GM18517 (cell line): Measurements from ENCODE around the gene TUBB4B.
"Not testable (repeated sequence)": the region's sequence is repeated elsewhere in the genome, so short reads cannot be mapped to it uniquely, and the experiment has no call there.

Experiments
- ATAC-seq: cut with Tn5 transposase; IDR thresholded peaks from one replicate; pipeline ENCODE4 v1.9.1; 2021; ENCODE audit warnings: mild to moderate bottlenecking, moderate library complexity; ENCODE audit not compliant: unreplicated experiment

TUBB4B gene

DNA sequence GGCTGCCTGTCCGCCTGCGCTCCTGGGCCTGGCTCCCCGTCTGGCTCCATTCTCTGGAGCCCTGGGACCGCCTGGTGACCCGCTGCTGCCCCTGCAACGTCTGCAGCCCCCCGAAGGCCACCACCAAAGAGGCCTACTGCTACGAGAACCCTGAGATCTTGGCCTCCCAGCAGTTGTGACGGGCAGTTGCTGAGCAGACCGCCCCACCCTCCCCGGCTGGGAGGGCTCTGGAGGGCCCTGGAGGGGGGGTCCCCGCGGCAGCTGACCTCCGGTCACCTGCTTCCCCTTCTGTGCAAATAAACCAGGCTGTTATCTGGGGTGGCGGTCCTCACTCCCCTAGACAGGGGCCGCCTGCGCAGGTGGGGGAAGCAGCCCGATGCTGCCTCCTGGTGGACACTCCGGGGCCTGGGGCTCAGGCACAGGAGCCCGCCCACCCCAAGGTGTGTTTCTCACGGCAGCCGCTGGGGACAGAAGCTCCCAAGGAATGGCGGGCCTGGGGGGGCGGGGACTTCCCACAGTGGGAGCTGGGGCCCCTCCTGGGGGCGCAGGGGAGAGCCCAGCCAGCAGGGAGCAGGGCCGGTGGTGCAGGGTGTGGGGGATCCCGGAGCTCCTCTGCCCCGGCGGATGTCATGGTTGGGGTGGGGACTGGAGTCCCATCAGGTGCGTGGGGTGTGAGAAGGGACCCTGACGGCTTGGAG lies 4.7 kb upstream of the TUBB4B start:
- ATAC-seq = no peak

DNA sequence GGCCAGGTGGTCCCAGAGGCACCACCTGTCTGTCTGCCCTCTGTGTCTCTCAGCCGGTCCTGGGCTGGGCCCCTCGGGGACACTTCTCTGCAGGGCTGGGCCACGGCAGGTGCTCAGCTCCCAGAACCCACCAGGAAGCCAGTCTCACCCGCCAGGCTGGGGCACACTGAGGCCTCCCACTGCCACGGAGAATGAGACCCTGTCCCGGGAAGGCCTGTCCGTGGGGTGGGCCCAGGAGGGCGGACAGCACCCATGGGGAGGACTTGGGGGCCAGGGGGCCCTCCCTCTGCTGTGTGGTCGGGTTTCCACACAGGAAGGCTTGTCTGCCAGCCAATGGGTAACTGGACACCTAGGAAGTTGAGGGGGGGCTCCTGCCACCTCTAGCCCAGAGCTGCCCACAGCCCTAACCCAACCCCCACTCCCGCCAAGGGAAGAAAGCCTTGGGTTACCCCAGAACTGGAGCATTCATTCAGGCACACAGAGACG lies 4.1 kb upstream of the TUBB4B start:
- ATAC-seq = no peak

DNA sequence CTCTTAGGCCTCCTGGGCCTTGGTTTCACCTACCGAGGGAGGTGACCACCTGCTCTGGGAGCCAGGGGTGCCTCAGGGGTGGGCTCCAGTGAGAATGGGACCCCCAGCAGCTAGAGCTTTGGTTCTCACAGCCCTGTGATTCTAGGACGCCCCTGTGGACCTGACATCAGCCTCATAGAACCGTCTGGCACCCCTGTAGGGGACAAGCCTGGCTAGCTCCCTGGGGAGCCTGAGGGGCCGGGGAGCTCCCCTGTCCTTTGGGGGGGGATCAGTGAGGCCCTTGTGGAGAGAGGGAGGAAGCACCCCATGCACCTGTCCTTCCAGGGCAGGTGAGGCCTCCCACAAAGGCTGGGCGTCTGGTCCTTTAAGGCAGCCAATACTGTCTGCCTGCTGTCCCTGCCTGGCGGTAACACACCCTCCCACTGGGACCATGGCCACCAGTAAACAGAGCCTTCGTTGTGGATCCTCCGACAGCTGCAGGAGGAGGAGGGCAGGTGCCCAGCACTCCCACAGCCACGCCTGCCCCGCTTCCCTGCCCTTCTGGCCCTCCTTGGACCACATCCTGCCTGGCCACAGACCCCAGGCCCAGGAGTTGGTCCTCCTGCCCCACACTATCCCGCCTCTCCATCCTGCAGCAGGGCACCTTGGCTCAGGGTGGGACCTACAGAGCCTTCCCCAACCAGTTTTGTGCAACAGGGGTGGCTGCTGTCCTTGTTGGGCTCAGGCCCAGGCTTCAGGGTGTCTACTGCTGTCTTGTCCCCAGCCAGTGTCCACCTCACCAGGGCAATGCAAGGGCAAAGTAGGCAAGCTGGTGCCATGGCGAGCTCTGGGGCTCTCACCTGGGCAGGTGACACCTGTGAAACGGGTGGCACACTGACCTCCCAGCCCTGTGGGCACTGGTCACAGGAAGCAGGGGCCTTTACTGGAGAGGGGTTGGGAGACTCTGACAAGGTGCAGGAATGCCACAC lies 3.0 kb upstream of the TUBB4B start:
- no peak for ATAC-seq

DNA sequence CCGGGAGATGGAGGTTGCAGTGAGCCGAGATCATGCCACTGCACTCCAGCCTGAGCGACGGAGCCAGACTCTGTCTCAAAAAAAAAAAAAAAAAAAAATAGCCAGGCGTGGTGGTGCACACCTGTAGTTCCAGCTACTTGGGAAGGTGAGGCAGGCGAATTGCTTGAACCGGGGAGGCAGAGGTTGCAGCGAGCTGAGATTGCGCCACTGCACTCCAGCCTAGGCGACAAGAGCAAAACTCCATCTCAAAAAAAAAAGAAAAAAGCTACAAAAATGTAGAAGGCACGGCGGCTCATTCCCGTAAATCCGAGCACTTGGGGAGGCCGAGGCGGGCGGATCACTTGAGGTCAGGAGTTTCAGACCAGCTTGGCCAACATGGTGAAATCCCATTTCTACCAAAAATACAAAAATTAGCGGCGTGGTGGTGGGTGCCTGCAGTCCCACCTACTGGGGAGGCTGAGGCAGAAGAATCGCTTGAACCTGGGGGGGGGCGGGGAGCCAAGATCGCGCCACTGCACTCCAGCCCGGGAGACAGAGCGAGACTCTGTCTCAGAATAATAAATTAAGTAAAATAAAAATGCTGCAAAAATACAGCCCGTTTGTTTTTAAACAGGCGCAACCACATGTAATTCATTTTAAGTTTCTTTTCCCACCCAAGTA lies 1.4 kb upstream of the TUBB4B start:
- not testable (repeated sequence) for ATAC-seq

DNA sequence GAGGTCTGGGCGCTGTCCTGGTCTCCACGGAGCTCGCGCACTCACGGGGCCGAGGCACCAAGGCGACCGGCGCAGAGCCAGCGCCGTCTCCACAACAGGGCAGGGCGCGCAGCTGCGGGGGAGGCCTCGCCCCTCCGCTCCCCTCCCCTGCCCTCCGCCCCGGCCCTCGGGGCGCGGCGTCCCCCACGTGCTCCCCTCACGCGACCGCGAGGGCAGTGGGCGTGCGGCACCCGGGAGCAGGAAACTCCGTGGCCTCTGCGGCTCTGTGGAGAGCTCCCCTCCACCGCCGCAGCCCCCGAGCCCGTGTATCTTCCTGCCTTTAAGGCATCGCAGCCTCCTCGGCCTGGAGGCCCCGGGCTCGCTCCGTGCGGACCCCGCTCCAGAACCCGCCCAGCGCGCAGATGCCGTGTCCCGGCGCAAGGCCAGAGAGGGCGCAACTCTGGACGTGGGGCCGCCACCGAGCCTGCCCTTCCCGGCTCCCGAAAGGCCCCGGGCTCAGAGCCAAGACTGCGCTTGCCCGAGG lies 708 bp upstream of the TUBB4B start:
- ATAC-seq = peak; percentile 14

DNA sequence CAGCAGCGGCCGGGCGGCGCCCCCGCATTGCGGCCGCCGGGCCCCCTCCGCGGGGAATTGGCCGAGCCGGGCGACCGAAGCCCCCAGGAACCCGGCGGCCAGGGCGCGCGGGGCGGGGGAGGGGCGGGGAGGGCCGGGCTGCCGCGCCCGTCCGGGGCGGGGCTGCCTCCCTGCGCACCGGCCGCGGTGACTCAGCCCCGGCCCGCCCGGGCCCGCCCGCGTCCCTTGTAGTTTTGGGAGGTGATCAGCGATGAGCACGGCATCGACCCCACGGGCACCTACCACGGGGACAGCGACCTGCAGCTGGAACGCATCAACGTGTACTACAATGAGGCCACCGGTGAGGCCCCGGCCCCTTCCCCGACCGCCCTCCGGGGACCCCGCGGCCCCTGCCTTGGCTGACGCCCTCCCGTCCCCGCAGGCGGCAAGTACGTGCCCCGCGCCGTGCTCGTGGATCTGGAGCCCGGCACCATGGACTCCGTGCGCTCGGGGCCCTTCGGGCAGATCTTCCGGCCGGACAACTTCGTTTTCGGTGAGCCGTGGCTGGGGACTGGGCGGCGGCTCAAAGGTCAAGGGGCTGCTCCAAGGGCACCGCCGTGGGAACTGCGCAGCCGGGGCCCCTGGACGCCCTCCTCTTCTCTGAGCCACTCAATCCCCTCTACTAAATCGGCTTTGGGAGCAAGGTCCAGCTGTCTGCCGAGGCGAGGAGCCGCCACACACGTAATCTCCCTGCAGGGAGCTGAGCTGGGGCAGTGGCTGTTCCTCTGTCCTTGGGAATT lies 592 bp downstream of the TUBB4B start:
- ATAC-seq = no peak

DNA sequence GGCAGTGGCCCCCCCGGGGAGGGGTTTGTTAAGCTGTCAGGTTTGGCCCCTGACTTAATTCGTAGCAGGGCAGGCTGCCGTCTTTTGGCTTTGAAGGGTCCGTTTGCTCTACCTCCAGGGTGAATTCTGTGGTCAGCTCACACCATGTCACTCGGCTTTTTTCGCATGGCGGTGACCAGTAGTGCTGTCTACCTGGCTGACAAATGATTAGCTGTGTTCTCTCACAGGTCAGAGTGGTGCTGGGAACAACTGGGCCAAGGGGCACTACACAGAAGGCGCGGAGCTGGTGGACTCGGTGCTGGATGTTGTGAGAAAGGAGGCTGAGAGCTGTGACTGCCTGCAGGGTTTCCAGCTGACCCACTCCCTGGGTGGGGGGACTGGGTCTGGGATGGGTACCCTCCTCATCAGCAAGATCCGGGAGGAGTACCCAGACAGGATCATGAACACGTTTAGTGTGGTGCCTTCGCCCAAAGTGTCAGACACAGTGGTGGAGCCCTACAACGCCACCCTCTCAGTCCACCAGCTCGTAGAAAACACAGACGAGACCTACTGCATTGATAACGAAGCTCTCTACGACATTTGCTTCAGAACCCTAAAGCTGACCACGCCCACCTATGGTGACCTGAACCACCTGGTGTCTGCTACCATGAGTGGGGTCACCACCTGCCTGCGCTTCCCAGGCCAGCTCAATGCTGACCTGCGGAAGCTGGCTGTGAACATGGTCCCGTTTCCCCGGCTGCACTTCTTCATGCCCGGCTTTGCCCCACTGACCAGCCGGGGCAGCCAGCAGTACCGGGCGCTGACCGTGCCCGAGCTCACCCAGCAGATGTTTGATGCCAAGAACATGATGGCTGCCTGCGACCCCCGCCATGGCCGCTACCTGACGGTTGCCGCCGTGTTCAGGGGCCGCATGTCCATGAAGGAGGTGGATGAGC lies 1.4 kb downstream of the TUBB4B start:
- no peak for ATAC-seq

DNA sequence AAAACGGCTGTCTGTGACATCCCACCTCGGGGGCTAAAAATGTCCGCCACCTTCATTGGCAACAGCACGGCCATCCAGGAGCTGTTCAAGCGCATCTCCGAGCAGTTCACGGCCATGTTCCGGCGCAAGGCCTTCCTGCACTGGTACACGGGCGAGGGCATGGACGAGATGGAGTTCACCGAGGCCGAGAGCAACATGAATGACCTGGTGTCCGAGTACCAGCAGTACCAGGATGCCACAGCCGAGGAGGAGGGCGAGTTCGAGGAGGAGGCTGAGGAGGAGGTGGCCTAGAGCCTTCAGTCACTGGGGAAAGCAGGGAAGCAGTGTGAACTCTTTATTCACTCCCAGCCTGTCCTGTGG lies 2.2 kb downstream of the TUBB4B start:
- ATAC-seq = not testable (repeated sequence)

DNA sequence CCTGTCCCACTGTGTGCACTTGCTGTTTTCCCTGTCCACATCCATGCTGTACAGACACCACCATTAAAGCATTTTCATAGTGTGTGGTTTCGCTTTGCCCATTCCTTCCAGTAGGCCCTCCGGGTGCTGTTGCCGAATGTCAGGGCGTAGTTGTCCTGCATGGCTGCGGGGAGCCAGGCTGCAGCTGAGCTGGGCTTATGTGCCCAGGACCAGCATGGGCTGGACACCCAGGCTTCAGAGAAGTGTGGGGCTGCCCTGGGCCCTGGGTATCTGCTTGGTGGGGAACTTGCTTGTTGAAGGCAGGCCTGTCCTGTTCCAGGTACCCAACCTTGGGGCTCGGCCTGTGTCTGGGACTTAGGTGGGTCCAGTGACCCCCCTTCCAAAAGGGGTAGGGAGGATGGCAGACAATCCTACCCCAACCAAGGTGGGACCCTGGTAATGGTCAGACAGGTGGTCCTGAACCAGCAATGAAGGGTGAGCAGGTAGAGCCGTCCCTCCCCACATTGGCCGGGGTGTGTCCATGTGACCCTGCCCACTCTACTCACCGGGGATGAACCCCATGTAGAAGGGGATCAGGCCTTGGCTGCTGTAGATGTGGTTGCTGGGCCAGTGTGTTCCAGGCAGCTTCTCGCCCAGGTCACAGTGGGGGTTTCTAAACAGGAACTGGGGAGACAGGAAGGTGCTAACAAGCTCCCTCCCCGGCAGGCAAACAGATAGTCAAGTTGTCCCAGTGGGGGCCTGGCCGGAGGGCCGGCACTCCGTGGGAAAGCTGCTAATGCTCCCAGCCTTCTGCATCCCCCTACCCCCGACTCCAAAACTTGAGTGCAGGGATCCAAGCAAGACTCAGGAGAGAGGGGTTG lies 2.8 kb downstream of the TUBB4B start:
- no peak for ATAC-seq

DNA sequence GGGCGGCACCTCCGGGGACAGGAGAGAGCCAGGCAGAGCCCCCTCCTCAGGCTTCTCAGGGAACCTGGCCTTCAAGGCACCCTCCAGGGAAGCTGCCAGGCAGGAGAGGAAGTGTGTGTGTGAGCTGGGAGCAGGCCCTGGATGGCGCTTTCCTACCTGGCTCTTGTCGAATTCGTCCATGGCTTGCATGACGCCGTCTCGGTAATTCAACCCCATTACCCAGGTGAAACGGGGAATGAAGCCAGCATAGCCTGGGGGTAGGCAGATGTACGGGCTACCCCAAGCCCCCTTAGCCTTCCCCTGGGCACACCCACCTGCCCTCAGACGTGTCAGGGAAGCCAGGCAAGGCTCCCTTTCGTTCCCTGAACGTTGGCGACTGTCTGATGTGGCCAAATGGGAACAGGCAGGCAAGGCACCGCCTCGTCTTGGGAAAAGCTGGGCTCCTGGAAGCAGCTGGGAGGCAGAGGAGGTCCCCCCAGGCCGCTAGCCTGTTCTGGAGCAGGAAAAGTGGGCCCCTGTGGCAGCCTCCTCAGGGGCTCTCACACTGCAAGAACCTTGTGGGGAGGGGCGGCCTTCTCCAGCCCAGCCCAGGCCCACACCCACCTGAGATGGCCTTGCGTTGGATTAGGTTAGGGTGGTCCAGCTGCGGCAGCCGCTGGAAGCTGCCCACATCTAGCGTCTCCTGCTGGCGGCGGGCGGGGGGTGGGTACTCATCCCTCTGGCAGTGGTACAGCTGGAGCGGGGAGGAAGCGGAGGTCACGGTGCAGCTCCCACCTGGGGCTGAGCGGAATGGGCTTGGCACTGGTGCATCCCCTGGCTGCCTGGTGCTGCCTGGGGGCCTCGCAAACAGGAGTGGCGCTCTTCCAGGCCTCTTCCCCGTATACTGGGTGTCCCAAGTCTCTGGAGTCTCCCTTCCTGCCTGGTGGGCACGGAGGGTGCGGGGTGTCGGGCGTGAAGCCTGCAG lies 3.7 kb downstream of the TUBB4B start:
- no peak for ATAC-seq

DNA sequence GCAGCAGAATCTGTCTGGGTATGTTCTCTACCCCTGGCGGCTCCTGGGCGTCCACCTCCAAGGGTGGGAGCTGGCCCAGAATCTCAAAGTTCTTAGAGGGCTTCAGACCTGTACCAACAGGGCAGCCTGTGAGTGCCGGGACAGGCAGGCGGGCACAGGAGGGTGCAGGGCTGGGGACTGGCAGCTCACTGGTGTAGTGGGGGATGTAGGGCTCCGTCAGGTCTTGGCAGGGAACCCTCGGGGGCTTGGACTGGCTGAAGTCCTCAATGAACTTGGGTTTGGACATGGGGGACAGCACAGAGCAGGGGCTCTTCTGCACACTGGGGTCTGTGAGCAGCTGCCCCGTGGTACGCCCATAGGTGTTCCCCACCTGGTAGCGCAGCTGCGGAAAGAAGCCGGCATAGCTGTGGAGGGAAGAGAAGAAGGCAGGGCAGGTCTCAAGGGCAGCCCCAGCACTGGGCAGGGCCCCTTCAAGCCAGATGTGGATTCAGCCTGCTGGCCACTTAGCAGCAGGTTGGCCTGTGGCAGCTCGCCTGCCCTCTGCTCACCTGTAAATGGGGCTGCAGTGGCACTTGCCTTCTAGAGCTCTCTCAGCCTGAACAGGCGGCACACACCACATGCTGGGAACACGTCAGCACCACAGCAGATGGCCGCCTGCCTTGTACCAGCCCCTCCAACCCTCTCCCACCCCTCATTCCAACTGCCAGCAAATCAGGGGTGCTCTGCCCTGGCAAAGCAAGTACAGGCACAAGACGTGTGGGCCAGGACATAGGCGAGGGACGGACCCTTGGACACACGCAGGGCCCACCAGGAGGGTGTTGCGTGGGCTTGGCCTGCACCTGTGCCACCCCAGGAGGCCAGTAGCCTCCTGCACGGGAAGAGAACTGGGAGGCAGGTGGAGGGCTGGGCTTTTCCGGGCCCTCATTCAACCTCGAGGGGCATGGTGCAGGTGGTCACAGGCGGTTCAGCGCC lies 4.6 kb downstream of the TUBB4B start:
- no peak for ATAC-seq

DNA sequence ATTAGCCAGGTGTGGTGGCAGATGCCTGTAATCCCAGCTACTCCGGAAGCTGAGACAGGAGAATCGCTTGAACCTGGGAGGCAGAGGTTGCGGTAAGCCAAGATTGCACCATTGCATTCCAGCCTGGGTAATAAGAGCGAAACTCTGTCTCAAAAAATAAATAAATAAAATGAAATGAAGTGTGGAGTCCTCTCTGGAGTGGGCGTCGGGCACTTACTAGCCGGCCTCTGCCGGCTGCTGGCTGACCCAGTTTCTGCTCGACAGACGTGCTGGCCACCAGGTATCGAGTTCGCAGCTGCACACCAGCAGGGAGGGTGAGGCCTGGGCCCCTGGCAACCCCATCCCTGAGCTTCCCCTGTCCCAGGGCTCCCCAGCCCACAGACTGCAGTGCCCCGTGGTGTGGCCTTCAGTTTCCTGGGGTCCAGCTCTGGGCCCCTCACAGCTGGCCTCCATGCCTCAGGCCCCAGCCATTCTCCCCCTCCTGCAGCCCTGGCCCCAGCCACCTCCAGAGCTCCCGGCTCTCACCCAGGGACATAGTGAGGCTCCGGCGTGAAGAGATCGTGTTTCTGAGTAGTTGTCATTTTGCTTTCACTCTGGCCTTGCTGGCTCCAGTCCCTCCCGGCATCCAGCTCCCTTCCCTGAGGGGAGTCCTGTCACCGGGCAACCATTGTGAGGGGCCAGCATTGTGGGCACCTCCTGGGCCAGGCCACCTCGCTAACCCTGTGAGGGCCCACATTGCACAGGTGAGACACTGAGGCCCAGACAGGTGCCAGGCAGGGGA lies 6.2 kb downstream of the TUBB4B start:
- no peak for ATAC-seq

DNA sequence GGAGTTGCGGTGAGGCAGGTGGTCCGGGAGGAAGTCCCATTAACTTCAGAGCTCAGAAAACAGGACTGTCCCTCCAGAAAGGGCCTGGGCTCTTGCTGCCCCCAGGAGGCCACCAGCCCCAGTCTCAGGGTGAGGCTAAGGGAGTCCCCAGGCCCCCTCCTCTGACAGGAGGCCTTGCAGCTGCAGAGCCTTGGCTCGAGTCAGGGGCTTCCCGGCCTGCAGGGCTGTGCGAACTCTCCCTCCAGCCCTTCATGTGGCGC lies 6.8 kb downstream of the TUBB4B start:
- no peak for ATAC-seq

DNA sequence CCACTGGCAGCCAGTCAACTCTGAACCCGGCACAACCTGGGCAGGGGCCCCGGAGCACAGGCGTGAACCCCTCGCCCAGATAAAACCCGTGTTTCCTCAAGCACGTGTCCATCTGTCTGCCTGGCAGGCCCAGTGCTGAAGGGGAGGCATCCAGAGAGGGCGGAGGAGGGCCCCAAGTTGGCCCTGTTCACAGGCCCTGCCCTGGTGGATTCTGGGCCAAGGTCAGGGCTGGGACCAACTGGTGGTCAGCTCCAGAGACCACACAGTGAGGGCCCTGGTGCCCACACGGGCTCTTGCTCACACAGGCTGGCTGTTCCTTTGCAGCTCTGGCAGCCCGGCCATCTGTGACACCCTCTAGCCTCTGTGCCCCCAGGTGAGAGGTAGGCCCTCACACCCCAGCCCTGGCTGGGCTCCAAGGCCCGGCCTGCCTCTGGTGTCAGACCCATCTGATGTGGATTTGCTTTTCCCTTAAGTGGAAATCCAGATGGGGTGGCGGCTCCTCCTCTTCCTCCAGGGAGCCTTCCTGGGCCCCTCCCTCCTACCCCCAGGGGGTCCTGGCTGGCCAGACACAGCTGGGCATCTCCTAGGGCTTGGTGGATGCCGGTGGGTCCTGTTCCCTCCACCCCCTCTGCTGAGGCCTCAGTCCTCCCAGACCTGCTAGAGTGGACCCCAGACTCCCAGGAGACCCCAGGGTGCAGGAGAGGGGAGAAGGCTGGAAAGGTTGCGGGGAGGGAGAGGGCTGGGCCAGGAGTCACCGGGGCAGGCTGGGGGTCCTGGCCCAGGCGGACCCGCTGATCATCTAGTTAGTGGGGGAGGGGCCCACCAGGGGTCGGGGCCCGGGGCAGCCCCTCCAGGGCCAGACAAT lies 9.5 kb downstream of the TUBB4B start:
- no peak for ATAC-seq

DNA sequence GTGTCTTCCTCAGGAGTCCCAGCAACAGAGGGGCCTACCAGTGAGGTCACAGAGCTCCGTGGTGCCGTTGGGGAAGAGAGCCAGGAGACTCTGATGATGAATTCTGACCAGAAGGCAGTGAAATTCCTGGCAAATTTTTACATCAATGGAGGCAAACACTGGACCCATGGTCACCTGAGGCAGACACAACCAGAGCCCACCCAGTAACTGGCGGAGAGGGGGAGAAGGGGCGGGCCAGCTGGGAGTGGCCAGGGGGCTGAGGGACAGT lies 10.0 kb downstream of the TUBB4B start, which contains the start of gene STPG3:
TSS of gene STPG3 (plus strand) at position 93 of the 268 bp plus-strand sequence. CDS start at position 94, 1 bp downstream.
- no peak for ATAC-seq
